ENCODE results near the gene MBNL1.

Gene MBNL1

GRCh38 chr3:152444029-152444641 lies 175.4 kb downstream of the MBNL1 start:
- DNase-seq (ENCODE audit: low read depth in 3 of 3), result no peak

GRCh38 chr3:152445212-152445611 lies 176.5 kb downstream of the MBNL1 start:
- no peak for DNase-seq (ENCODE audit: low read depth in 3 of 3)

GRCh38 chr3:152446495-152446894 lies 177.8 kb downstream of the MBNL1 start:
- no peak for DNase-seq (ENCODE audit: low read depth in 3 of 3)

GRCh38 chr3:152447511-152447910 lies 178.8 kb downstream of the MBNL1 start:
- DNase-seq (ENCODE audit: low read depth in 3 of 3), result no peak

GRCh38 chr3:152448091-152448490 lies 179.4 kb downstream of the MBNL1 start:
- no peak for DNase-seq (ENCODE audit: low read depth in 3 of 3)

- no peak for DNase-seq (ENCODE audit: low read depth in 3 of 3)
Observed at GRCh38 chr3:152452318-152452717, 183.6 kb downstream of the MBNL1 start.

GRCh38 chr3:152454076-152454875 lies 185.5 kb downstream of the MBNL1 start:
- no peak for DNase-seq (ENCODE audit: low read depth in 3 of 3)

- no peak for DNase-seq (ENCODE audit: low read depth in 3 of 3)
Observed at GRCh38 chr3:152455989-152456388, 187.3 kb downstream of the MBNL1 start.

- DNase-seq (ENCODE audit: low read depth in 3 of 3), result no peak
Observed at GRCh38 chr3:152457500-152458375, 189.0 kb downstream of the MBNL1 start.

GRCh38 chr3:152458376-152459117 lies 189.8 kb downstream of the MBNL1 start:
- no peak for DNase-seq (ENCODE audit: low read depth in 3 of 3)

GRCh38 chr3:152459118-152459515 lies 190.4 kb downstream of the MBNL1 start:
- no peak for DNase-seq (ENCODE audit: low read depth in 3 of 3)

GRCh38 chr3:152459572-152459971 lies 190.8 kb downstream of the MBNL1 start:
- DNase-seq (ENCODE audit: low read depth in 3 of 3), result no peak

- DNase-seq (ENCODE audit: low read depth in 3 of 3), result no peak
Observed at GRCh38 chr3:152460936-152461335, 192.2 kb downstream of the MBNL1 start.

- DNase-seq (ENCODE audit: low read depth in 3 of 3), result no peak
Observed at GRCh38 chr3:152461460-152461859, 192.7 kb downstream of the MBNL1 start.

GRCh38 chr3:152466784-152467183 lies 198.1 kb downstream of the MBNL1 start:
- no peak for DNase-seq (ENCODE audit: low read depth in 3 of 3)

GRCh38 chr3:152469248-152470025 lies 200.7 kb downstream of the MBNL1 start:
- no peak for DNase-seq (ENCODE audit: low read depth in 3 of 3)

- DNase-seq (ENCODE audit: low read depth in 3 of 3), result no peak
Observed at GRCh38 chr3:152470095-152470494, 201.4 kb downstream of the MBNL1 start.

GRCh38 chr3:152470893-152471292 lies 202.2 kb downstream of the MBNL1 start:
- no peak for DNase-seq (ENCODE audit: low read depth in 3 of 3)

GRCh38 chr3:152471814-152472671 lies 203.3 kb downstream of the MBNL1 start:
- peak; percentile 26 to 48 (median 45) for DNase-seq (ENCODE audit: low read depth in 3 of 3)

- no peak for DNase-seq (ENCODE audit: low read depth in 3 of 3)
Observed at GRCh38 chr3:152472672-152472954, 203.9 kb downstream of the MBNL1 start.
